ENCODE data around the gene SPOCK2. TPM values are rescaled to one million over a fixed set of nuclear protein-coding genes. Genes with fewer than 3 reads are reported as not detected.
A peak's percentile ranks its signal among the peaks of the same experiment; 100 is the strongest.

SPOCK2 gene
- total RNA-seq, 1 experiment from 2014 or later = 1.1 TPM

DNA sequence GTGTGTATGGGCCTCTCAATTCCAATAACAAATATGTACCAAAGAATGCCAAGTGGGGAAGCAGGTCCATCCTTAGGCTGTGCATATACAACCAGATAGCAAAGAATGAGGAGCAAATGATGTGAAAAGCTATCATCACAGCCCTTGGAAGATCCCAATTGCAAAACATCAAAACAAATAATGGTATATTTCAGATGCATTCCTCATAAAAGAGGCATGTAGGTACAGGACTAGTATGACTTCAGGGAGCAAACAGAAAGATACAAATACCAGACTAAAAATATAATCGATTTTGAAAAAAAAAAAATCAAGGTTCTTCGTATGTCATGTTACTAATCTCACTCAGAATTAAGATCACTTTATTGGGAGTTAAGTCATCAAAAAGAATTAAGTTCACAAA, 18.5 kb upstream of the SPOCK2 start:
- H4K20me1 ChIP-seq (ENCODE audit: insufficient read depth) = no peaks in the 10 kb centered on the region
- no TSS peak for BruUV-seq (replicated peaks)
- no peaks in the 10 kb centered on the region for H3K36me3 ChIP-seq (ENCODE audit: control insufficient read depth in 1 of 2, insufficient read depth in 2 of 2, low read length in 2 of 2)
- intact Hi-C loops (cut with micrococcal nuclease) = no loop called here
- ChIA-PET CTCF (no interaction called here), RAD21 (ENCODE audit: low non-redundant PET in 1 of 2, low total read pairs in 2 of 2, uncharacterized antibody in 2 of 2, unreplicated experiment in 2 of 2) (no interaction called here), POLR2A (no interaction called here)
- H3K9ac ChIP-seq (ENCODE audit: low read length) = no peak overlapping the region
- H3K9me3 ChIP-seq (ENCODE audit: control insufficient read depth in 1 of 2, insufficient read depth in 1 of 2, low read depth in 1 of 2, low read length in 2 of 2) = no peaks in the 10 kb centered on the region
- H3K4me2 ChIP-seq (ENCODE audit: low read length) = peak overlapping the region; percentile 29; the same call in 1 of the 2 replicates
- no peaks in the 10 kb centered on the region for H3K27me3 ChIP-seq (ENCODE audit: insufficient read depth, low read length)
- no peak for ATAC-seq
- no peak for DNase-seq (ENCODE audit: low read depth, low spot score)
- peak overlapping the region; percentile 39; the same call in 1 of the 2 replicates for H3K27ac ChIP-seq (ENCODE audit: low read depth, low read length)
- H3K9me2 ChIP-seq (ENCODE audit: insufficient read depth) = no peaks in the 10 kb centered on the region
- peaks cover 15 to 17% of the 10 kb centered on the region in 2 experiments for H3K4me1 ChIP-seq (ENCODE audit: control insufficient read depth in 1 of 2, insufficient read depth in 2 of 2, low read length in 2 of 2)
- no peaks in the 10 kb centered on the region for H3K79me2 ChIP-seq (ENCODE audit: insufficient read depth, low read length)
- no peak overlapping the region for H3K4me3 ChIP-seq (replicated peaks in 1 of 2; ENCODE audit: low read depth in 1 of 2, low read length in 2 of 2)
- H2AFZ ChIP-seq (ENCODE audit: low read depth, low read length, poor library complexity, severe bottlenecking) = no peak overlapping the region
- TF ChIP-seq SP1 (IDR thresholded peaks at IDR 0.05; ENCODE audit: low read depth) (no peak), EZH2phosphoT487 (IDR thresholded peaks at IDR 0.05; ENCODE audit: borderline replicate concordance) (no peak), ELF1 (IDR thresholded peaks at IDR 0.05; ENCODE audit: borderline replicate concordance, low read depth) (no peak), FOSL1 (IDR thresholded peaks at IDR 0.05; ENCODE audit: low read depth) (no peak), SIN3A (IDR thresholded peaks at IDR 0.05; ENCODE audit: low read depth) (no peak), ZFX (IDR thresholded peaks at IDR 0.05) (no peak), CBX3 (IDR thresholded peaks at IDR 0.05; ENCODE audit: low read depth) (no peak), YY1 (IDR thresholded peaks at IDR 0.05; ENCODE audit: extremely low read depth, insufficient replicate concordance, low read depth, low read length) (no peak), RAD21 (IDR thresholded peaks at IDR 0.05; ENCODE audit: low read depth) (no peak)
- TF ChIP-seq, protein P1, sequence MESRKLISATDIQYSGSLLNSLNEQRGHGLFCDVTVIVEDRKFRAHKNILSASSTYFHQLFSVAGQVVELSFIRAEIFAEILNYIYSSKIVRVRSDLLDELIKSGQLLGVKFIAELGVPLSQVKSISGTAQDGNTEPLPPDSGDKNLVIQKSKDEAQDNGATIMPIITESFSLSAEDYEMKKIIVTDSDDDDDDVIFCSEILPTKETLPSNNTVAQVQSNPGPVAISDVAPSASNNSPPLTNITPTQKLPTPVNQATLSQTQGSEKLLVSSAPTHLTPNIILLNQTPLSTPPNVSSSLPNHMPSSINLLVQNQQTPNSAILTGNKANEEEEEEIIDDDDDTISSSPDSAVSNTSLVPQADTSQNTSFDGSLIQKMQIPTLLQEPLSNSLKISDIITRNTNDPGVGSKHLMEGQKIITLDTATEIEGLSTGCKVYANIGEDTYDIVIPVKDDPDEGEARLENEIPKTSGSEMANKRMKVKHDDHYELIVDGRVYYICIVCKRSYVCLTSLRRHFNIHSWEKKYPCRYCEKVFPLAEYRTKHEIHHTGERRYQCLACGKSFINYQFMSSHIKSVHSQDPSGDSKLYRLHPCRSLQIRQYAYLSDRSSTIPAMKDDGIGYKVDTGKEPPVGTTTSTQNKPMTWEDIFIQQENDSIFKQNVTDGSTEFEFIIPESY (IDR thresholded peaks at IDR 0.05; ENCODE audit: extremely low read depth, insufficient replicate concordance, low read length) = no peak
- TF ChIP-seq, protein P2, sequence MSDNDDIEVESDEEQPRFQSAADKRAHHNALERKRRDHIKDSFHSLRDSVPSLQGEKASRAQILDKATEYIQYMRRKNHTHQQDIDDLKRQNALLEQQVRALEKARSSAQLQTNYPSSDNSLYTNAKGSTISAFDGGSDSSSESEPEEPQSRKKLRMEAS (IDR thresholded peaks at IDR 0.05) = no peak
